Neuronal stem cell (in vitro differentiated cells): ENCODE data around the gene TNNT3.
A peak's percentile ranks its signal among the peaks of the same experiment; 100 is the strongest.

Experiments
- DNase-seq: peaks from one replicate; pipeline ENCODE4 v3.0.0-alpha.2; 2013; ENCODE audit warnings: low spot score
- H2AFZ ChIP-seq: one replicate; pipeline ENCODE4 v1.6.1; 2013; ENCODE audit warnings: mild to moderate bottlenecking, low read length, inconsistent platforms
- H2AK5ac ChIP-seq: 2 replicates; pipeline ENCODE4 v1.6.1; 2013; ENCODE audit warnings: low read depth, mild to moderate bottlenecking, inconsistent platforms, low read length, moderate library complexity, mixed read lengths
- H2BK120ac ChIP-seq: 2 replicates; pipeline ENCODE4 v1.6.1; 2013; ENCODE audit warnings: low read depth, mild to moderate bottlenecking, inconsistent platforms, low read length, moderate library complexity, mixed read lengths
- H2BK12ac ChIP-seq: one replicate; pipeline ENCODE4 v1.6.1; 2013; ENCODE audit warnings: low read length, inconsistent platforms
- H2BK15ac ChIP-seq: 2 replicates; pipeline ENCODE4 v1.6.1; 2013; ENCODE audit warnings: mild to moderate bottlenecking, low read length, inconsistent platforms, mixed read lengths
- H2BK5ac ChIP-seq: one replicate; pipeline ENCODE4 v1.6.1; 2013; ENCODE audit warnings: inconsistent platforms, mild to moderate bottlenecking, low read length, moderate library complexity
- H3K14ac ChIP-seq: one replicate; pipeline ENCODE4 v1.6.1; 2013; ENCODE audit warnings: low read length, inconsistent platforms
- H3K18ac ChIP-seq: 2 replicates; pipeline ENCODE4 v1.6.1; 2013; ENCODE audit warnings: low read length, inconsistent platforms
- H3K23ac ChIP-seq: 2 replicates; pipeline ENCODE4 v1.6.1; 2013; ENCODE audit warnings: low read depth, mild to moderate bottlenecking, mixed read lengths, low read length, inconsistent platforms; ENCODE audit not compliant: poor library complexity
- H3K27ac ChIP-seq: replicated peaks from 3 replicates; pipeline ENCODE4 v1.5.1; 2013; ENCODE audit warnings: low read length, inconsistent platforms
- H3K27me3 ChIP-seq, 3 experiments: 2 replicates each; pipeline ENCODE4 v1.6.1; 2013; ENCODE audit warnings: low read length in 3 of 3, mild to moderate bottlenecking in 2 of 3, inconsistent platforms in 1 of 3, low read depth in 1 of 3, mixed read lengths in 1 of 3, moderate library complexity in 1 of 3; ENCODE audit not compliant: control insufficient read depth in 3 of 3, insufficient read depth in 3 of 3
- H3K36me3 ChIP-seq, 2 donors: replicated peaks in 1 of 2; 2 replicates each; pipeline ENCODE4 v1.6.1; 2013; ENCODE audit warnings: low read length in 2 of 2; ENCODE audit not compliant: control insufficient read depth in 2 of 2, insufficient read depth in 2 of 2
- H3K4ac ChIP-seq: 2 replicates; pipeline ENCODE4 v1.6.1; 2013; ENCODE audit warnings: inconsistent platforms, mild to moderate bottlenecking, low read length, moderate library complexity
- H3K4me1 ChIP-seq, 2 donors: 1 replicate in 1 of 2; 2 replicates in 1 of 2; pipeline ENCODE4 v1.6.1; 2013; ENCODE audit warnings: low read length in 2 of 2, low read depth in 1 of 2; ENCODE audit not compliant: control insufficient read depth in 2 of 2, insufficient read depth in 1 of 2
- H3K4me2 ChIP-seq: one replicate; pipeline ENCODE4 v1.6.1; 2013; ENCODE audit warnings: mild to moderate bottlenecking, low read length, inconsistent platforms; ENCODE audit not compliant: insufficient read depth, poor library complexity, severe bottlenecking
- H3K4me3 ChIP-seq, 2 donors: 2 replicates each; pipeline ENCODE4 v1.5.1; 2013; ENCODE audit warnings: low read length in 2 of 2, mild to moderate bottlenecking in 2 of 2, inconsistent platforms in 1 of 2, moderate library complexity in 1 of 2
- H3K79me1 ChIP-seq: one replicate; pipeline ENCODE4 v1.6.1; 2013; ENCODE audit warnings: low read depth, mild to moderate bottlenecking, inconsistent platforms, low read length, moderate library complexity
- H3K9ac ChIP-seq: one replicate; pipeline ENCODE4 v1.6.1; 2013; ENCODE audit warnings: mild to moderate bottlenecking, low read depth, low read length, inconsistent platforms; ENCODE audit not compliant: poor library complexity
- H3K9me3 ChIP-seq, 2 donors: replicated peaks in 1 of 2; 2 replicates each; pipeline versions ENCODE3 to v1.6.1; 2013; ENCODE audit warnings: low read length in 2 of 2, mild to moderate bottlenecking in 2 of 2, inconsistent platforms in 1 of 2, low read depth in 1 of 2, mixed read lengths in 1 of 2, moderate library complexity in 1 of 2; ENCODE audit not compliant: control insufficient read depth in 2 of 2, insufficient read depth in 1 of 2
- H4K8ac ChIP-seq: one replicate; pipeline ENCODE4 v1.6.1; 2013; ENCODE audit warnings: low read depth, mild to moderate bottlenecking, inconsistent platforms, low read length, moderate library complexity
- H4K91ac ChIP-seq: one replicate; pipeline ENCODE4 v1.6.1; 2013; ENCODE audit warnings: low read length, low read depth, mild to moderate bottlenecking, inconsistent platforms; ENCODE audit not compliant: poor library complexity
- WGBS, 2 donors: extraction: QIAGEN DNeasy Blood & Tissue Kit; methylation state at CpG; one replicate each; pipeline ENCODE4 v1.1.7; 2013; ENCODE audit warnings: missing lambda C conversion rate in 2 of 2, mixed read lengths in 1 of 2; ENCODE audit not compliant: insufficient read length in 2 of 2, insufficient replicate concordance in 1 of 2; ENCODE audit errors: extremely low coverage in 2 of 2; 5-methylcytosine and 5-hydroxymethylcytosine counted together

Gene TNNT3

DNA sequence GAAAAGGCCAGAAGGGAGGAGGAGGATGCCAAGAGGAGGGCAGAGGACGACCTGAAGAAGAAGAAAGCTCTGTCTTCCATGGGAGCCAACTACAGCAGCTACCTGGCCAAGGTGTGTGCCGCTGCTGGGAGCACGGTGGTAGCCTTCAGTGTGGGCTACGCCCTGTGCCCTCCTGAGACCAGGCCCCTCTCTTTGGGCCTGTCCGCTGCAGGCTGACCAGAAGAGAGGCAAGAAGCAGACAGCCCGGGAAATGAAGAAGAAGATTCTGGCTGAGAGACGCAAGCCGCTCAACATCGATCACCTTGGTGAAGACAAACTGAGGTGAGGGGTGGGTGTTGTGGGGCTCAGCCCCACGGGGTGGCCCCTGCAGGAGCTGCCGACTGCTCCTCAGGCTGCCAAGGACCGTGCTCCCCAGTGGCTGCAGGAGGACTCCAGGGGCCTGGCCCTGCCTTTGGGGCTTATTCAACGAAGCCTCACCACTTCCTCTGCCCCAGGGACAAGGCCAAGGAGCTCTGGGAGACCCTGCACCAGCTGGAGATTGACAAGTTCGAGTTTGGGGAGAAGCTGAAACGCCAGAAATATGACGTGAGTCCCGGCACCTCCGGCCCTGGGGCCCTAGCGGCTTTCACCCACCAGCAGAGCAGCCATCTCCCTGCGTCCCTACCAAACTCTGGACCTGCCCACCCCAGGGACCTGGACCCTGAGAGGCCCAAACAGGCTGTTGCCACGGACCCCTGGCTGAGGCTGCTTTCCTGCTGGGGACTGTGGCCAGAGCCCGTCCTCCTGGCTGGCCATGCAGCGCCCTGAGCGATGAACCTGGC is 15.0 kb downstream of the TNNT3 start:
- peaks cover 3 to 4% of the 10 kb centered on the region in 2 donors for H3K4me1 ChIP-seq
- H3K4ac ChIP-seq = no peak overlapping the region
- no peak overlapping the region for H3K4me3 ChIP-seq
- no peak overlapping the region for H4K8ac ChIP-seq
- H3K27ac ChIP-seq = no peak overlapping the region
- H2AK5ac ChIP-seq = peak overlapping the region; percentile 90
- H3K27me3 ChIP-seq = peaks cover 0 to 9% (median 0%) of the 10 kb centered on the region in 3 experiments
- H3K23ac ChIP-seq = no peak overlapping the region
- no peak overlapping the region for H2AFZ ChIP-seq
- H3K9me3 ChIP-seq = no peaks in the 10 kb centered on the region
- no CpG with 5 or more reads among the region's 24 CpGs for WGBS, 2 donors
- H3K9ac ChIP-seq = no peak overlapping the region
- no peak overlapping the region for H2BK12ac ChIP-seq
- no peak overlapping the region for H2BK15ac ChIP-seq
- H2BK5ac ChIP-seq = peak overlapping the region; percentile 11
- H2BK120ac ChIP-seq = no peak overlapping the region
- no peaks in the 10 kb centered on the region for H3K79me1 ChIP-seq
- no peak overlapping the region for H3K4me2 ChIP-seq
- DNase-seq = no peak
- H3K14ac ChIP-seq = no peak overlapping the region
- no peak overlapping the region for H3K18ac ChIP-seq
- H4K91ac ChIP-seq = no peak overlapping the region
- H3K36me3 ChIP-seq = no peaks in the 10 kb centered on the region

GRCh38 chr11:1935156-1936071 is 15.9 kb downstream of the TNNT3 start:
- H3K4ac ChIP-seq = no peak overlapping the region
- peak overlapping the region; percentile 63 for H2AK5ac ChIP-seq
- no CpG with 5 or more reads among the region's 33 CpGs for WGBS, 2 donors
- no peak overlapping the region for H2BK120ac ChIP-seq
- peak overlapping the region; percentile 53 for H2BK5ac ChIP-seq
- H3K18ac ChIP-seq = peak overlapping the region; percentile 76
- DNase-seq = no peak
- H3K4me3 ChIP-seq = no peak overlapping the region
- H2AFZ ChIP-seq = no peak overlapping the region
- no peak overlapping the region for H3K9ac ChIP-seq
- no peaks in the 10 kb centered on the region for H3K36me3 ChIP-seq
- peak overlapping the region; percentile 67 for H2BK15ac ChIP-seq
- H3K14ac ChIP-seq = peak overlapping the region; percentile 21
- no peak overlapping the region for H4K8ac ChIP-seq
- H3K27ac ChIP-seq = no peak overlapping the region
- peaks cover 0 to 9% (median 0%) of the 10 kb centered on the region in 3 experiments for H3K27me3 ChIP-seq
- H3K23ac ChIP-seq = peak overlapping the region; percentile 85
- H4K91ac ChIP-seq = no peak overlapping the region
- no peaks in the 10 kb centered on the region for H3K79me1 ChIP-seq
- no peak overlapping the region for H3K4me2 ChIP-seq
- H2BK12ac ChIP-seq = no peak overlapping the region
- H3K4me1 ChIP-seq = peaks cover 3 to 4% of the 10 kb centered on the region in 2 donors
- H3K9me3 ChIP-seq = no peaks in the 10 kb centered on the region

DNA sequence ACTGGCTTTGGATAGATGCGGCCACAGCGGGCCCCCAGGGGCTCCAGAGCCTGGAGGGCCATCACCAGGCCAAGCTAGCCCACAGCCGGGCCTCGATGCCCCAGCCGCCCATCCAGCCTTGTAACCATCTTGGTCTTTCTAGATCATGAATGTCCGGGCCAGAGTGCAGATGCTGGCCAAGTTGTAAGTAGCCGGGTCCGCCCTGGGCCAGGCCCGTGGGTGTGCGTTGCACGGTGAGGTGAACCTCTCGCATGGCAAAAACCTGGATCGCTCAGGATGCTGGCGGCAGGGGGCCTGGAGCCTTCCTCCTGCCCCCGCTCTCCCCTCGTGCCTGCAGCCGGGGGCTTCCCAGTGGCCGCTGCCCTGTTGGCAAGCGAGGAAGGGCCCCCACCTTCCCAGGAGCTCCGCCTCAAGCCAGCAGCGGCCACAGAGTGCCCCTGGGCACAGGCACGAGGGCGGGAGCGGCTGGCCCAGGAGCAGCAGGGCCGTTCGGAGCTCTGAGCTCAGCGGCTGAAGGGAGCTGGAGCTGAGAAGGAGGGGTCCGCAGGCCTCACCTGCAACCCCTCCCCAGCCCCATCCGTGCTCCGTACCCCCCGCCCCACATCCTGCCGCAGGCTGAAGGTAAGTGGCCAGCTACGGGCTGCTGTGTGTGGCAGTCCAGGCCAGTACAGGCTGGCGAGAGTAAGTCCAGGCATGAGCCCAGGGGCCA is 16.7 kb downstream of the TNNT3 start:
- H3K4me2 ChIP-seq = no peak overlapping the region
- H3K9ac ChIP-seq = no peak overlapping the region
- no peaks in the 10 kb centered on the region for H3K36me3 ChIP-seq
- H3K23ac ChIP-seq = peak overlapping the region; percentile 85
- peak overlapping the region; percentile 67 for H2BK15ac ChIP-seq
- H2AFZ ChIP-seq = peak overlapping the region; percentile 22
- peak overlapping the region; percentile 46 for H2AK5ac ChIP-seq
- peak overlapping the region; percentile 76 for H3K4ac ChIP-seq
- peaks cover 0 to 9% (median 0%) of the 10 kb centered on the region in 3 experiments for H3K27me3 ChIP-seq
- no peak overlapping the region for H4K91ac ChIP-seq
- no peaks in the 10 kb centered on the region for H3K9me3 ChIP-seq
- peak overlapping the region; percentile 65 for H3K18ac ChIP-seq
- no peak for DNase-seq
- H2BK5ac ChIP-seq = no peak overlapping the region
- no CpG with 5 or more reads among the region's 34 CpGs for WGBS, 2 donors
- H3K4me3 ChIP-seq = no peak overlapping the region
- no peak overlapping the region for H2BK120ac ChIP-seq
- peaks cover 3 to 4% of the 10 kb centered on the region in 2 donors for H3K4me1 ChIP-seq
- no peak overlapping the region for H3K14ac ChIP-seq
- H3K79me1 ChIP-seq = no peaks in the 10 kb centered on the region
- H4K8ac ChIP-seq = no peak overlapping the region
- no peak overlapping the region for H2BK12ac ChIP-seq
- H3K27ac ChIP-seq = no peak overlapping the region
